ENCODE measurements around the gene GPSM1. TPM values are rescaled to one million over a fixed set of nuclear protein-coding genes. Genes with fewer than 3 reads are reported as not detected.

The GPSM1 gene
- total RNA-seq, 1 experiment from 2014 or later = 26.4 TPM

GRCh38 chr9:136291306-136292025 is 35.9 kb upstream of the GPSM1 start:
- H3K79me2 ChIP-seq (ENCODE audit: insufficient read depth, low read length) = no peaks in the 10 kb centered on the region
- H2AFZ ChIP-seq (ENCODE audit: low read depth, low read length, poor library complexity, severe bottlenecking) = no peak overlapping the region
- no peak overlapping the region for H3K27ac ChIP-seq (ENCODE audit: low read depth, low read length)
- CTCF ChIA-PET = no interaction called here
- no TSS peak for BruUV-seq (replicated peaks)
- H3K36me3 ChIP-seq (ENCODE audit: control insufficient read depth in 1 of 2, insufficient read depth in 2 of 2, low read length in 2 of 2) = no peaks in the 10 kb centered on the region
- no peak for DNase-seq (ENCODE audit: low read depth, low spot score)
- POLR2A ChIA-PET = no interaction called here
- no peak overlapping the region for H3K4me3 ChIP-seq (replicated peaks in 1 of 2; ENCODE audit: low read depth in 1 of 2, low read length in 2 of 2)
- no peaks in the 10 kb centered on the region for H3K9me2 ChIP-seq (ENCODE audit: insufficient read depth)
- no peaks in the 10 kb centered on the region for H4K20me1 ChIP-seq (ENCODE audit: insufficient read depth)
- RAD21 ChIA-PET (ENCODE audit: low non-redundant PET in 1 of 2, low total read pairs in 2 of 2, uncharacterized antibody in 2 of 2, unreplicated experiment in 2 of 2) = no interaction called here
- no peak overlapping the region for H3K9ac ChIP-seq (ENCODE audit: low read length)
- TF ChIP-seq, protein P1, sequence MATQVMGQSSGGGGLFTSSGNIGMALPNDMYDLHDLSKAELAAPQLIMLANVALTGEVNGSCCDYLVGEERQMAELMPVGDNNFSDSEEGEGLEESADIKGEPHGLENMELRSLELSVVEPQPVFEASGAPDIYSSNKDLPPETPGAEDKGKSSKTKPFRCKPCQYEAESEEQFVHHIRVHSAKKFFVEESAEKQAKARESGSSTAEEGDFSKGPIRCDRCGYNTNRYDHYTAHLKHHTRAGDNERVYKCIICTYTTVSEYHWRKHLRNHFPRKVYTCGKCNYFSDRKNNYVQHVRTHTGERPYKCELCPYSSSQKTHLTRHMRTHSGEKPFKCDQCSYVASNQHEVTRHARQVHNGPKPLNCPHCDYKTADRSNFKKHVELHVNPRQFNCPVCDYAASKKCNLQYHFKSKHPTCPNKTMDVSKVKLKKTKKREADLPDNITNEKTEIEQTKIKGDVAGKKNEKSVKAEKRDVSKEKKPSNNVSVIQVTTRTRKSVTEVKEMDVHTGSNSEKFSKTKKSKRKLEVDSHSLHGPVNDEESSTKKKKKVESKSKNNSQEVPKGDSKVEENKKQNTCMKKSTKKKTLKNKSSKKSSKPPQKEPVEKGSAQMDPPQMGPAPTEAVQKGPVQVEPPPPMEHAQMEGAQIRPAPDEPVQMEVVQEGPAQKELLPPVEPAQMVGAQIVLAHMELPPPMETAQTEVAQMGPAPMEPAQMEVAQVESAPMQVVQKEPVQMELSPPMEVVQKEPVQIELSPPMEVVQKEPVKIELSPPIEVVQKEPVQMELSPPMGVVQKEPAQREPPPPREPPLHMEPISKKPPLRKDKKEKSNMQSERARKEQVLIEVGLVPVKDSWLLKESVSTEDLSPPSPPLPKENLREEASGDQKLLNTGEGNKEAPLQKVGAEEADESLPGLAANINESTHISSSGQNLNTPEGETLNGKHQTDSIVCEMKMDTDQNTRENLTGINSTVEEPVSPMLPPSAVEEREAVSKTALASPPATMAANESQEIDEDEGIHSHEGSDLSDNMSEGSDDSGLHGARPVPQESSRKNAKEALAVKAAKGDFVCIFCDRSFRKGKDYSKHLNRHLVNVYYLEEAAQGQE (IDR thresholded peaks at IDR 0.05; ENCODE audit: low read depth) = no peak
- TF ChIP-seq ZFX (IDR thresholded peaks at IDR 0.05) (no peak), TCF7L2 (IDR thresholded peaks at IDR 0.05; ENCODE audit: borderline replicate concordance, extremely low read depth, insufficient read depth, insufficient read length) (no peak), CBX3 (IDR thresholded peaks at IDR 0.05; ENCODE audit: low read depth) (no peak), EZH2 (IDR thresholded peaks at IDR 0.05) (no peak), SP1 (IDR thresholded peaks at IDR 0.05; ENCODE audit: low read depth) (no peak)
- H3K4me2 ChIP-seq (ENCODE audit: low read length) = no peak overlapping the region
- ATAC-seq = no peak
- H3K9me3 ChIP-seq (ENCODE audit: control insufficient read depth in 1 of 2, insufficient read depth in 1 of 2, low read depth in 1 of 2, low read length in 2 of 2) = peaks cover 0 to 5% of the 10 kb centered on the region in 2 experiments; a peak in 1 of 4 replicates
- intact Hi-C loops (cut with micrococcal nuclease) = no loop called here
- no peaks in the 10 kb centered on the region for H3K27me3 ChIP-seq (ENCODE audit: insufficient read depth, low read length)
- H3K4me1 ChIP-seq (ENCODE audit: control insufficient read depth in 1 of 2, insufficient read depth in 2 of 2, low read length in 2 of 2) = peaks cover 8 to 16% of the 10 kb centered on the region in 2 experiments; a peak in 3 of 4 replicates

Measured in HCT116 (cell line).